Stimulated activated CD4-positive, alpha-beta T cell treated with anti-CD3 and anti-CD28 coated beads, TNF-alpha, amount 100 ng/mL, for 4 hours (primary cell): ENCODE results near the gene RABGAP1L.

Source experiments
- DNase-seq, 3 experiments: peaks; one replicate each; pipeline ENCODE4 v3.0.0-alpha.2; 2020; ENCODE audit warnings: low read depth in 3 of 3

Gene RABGAP1L

GRCh38 chr1:174958396-174958795, 799.1 kb downstream of the RABGAP1L start:
- DNase-seq = no peak

- DNase-seq = no peak
These were observed 801.0 kb downstream of the RABGAP1L start for GRCh38 chr1:174960362-174960761.

GRCh38 chr1:174963529-174964125, 804.3 kb downstream of the RABGAP1L start:
- DNase-seq = no peak

GRCh38 chr1:174964261-174964971, 805.1 kb downstream of the RABGAP1L start:
- DNase-seq = no peak

GRCh38 chr1:174964972-174965361, 805.6 kb downstream of the RABGAP1L start:
- DNase-seq = no peak

- no peak for DNase-seq
These were observed 806.2 kb downstream of the RABGAP1L start for GRCh38 chr1:174965362-174966007.

GRCh38 chr1:174966008-174966572, 806.8 kb downstream of the RABGAP1L start:
- no peak for DNase-seq

- no peak for DNase-seq
These were observed 808.8 kb downstream of the RABGAP1L start for GRCh38 chr1:174967845-174968705.

- DNase-seq = no peak
These were observed 809.5 kb downstream of the RABGAP1L start for GRCh38 chr1:174968750-174969244.

GRCh38 chr1:174969977-174970376, 810.7 kb downstream of the RABGAP1L start:
- DNase-seq = no peak

- no peak for DNase-seq
These were observed 812.1 kb downstream of the RABGAP1L start for GRCh38 chr1:174971466-174971865.

- no peak for DNase-seq
These were observed 812.6 kb downstream of the RABGAP1L start for GRCh38 chr1:174971902-174972301.

- no peak for DNase-seq
These were observed 815.4 kb downstream of the RABGAP1L start for GRCh38 chr1:174974711-174975119.

GRCh38 chr1:174975764-174976163, 816.4 kb downstream of the RABGAP1L start:
- DNase-seq = no peak

- no peak for DNase-seq
These were observed 817.3 kb downstream of the RABGAP1L start for GRCh38 chr1:174976436-174977108.

- DNase-seq = no peak
These were observed 823.8 kb downstream of the RABGAP1L start for GRCh38 chr1:174982971-174983689.

- no peak for DNase-seq
These were observed 825.6 kb downstream of the RABGAP1L start for GRCh38 chr1:174984952-174985351.

- DNase-seq = no peak
These were observed 829.2 kb downstream of the RABGAP1L start for GRCh38 chr1:174988539-174988938.

GRCh38 chr1:174988986-174989385, 829.7 kb downstream of the RABGAP1L start:
- DNase-seq = no peak

GRCh38 chr1:174989536-174990220, 830.4 kb downstream of the RABGAP1L start:
- DNase-seq = no peak
